ENCODE results near the gene GLT8D2.

The GLT8D2 gene

GRCh38 chr12:103997286-103997900 lies 52.6 kb downstream of the GLT8D2 start:
- no peak for DNase-seq

GRCh38 chr12:103996595-103996994 lies 53.4 kb downstream of the GLT8D2 start:
- no peak for DNase-seq

- no peak for DNase-seq
Observed at GRCh38 chr12:103994235-103994634, 55.8 kb downstream of the GLT8D2 start.

GRCh38 chr12:103986829-103987228 lies 63.2 kb downstream of the GLT8D2 start:
- DNase-seq = no peak

- no peak for DNase-seq
Observed at GRCh38 chr12:103978384-103978982, 71.5 kb downstream of the GLT8D2 start.

- no peak for DNase-seq
Observed at GRCh38 chr12:103975368-103975767, 74.6 kb downstream of the GLT8D2 start.

- DNase-seq = no peak
Observed at GRCh38 chr12:103973909-103974308, 76.1 kb downstream of the GLT8D2 start.

- DNase-seq = no peak
Observed at GRCh38 chr12:103969391-103969790, 80.6 kb downstream of the GLT8D2 start.

GRCh38 chr12:103966736-103967135 lies 83.3 kb downstream of the GLT8D2 start:
- DNase-seq = no peak

GRCh38 chr12:103965590-103966504 lies 84.1 kb downstream of the GLT8D2 start, which contains the start of gene TDG:
TSS of gene TDG (plus strand) at chr12:103965872. CDS start at chr12:103966038, 166 bp downstream.
- DNase-seq = peak; percentile 92

- no peak for DNase-seq
Observed at GRCh38 chr12:103965255-103965589, 84.8 kb downstream of the GLT8D2 start.

GRCh38 chr12:103964805-103965204 lies 85.2 kb downstream of the GLT8D2 start:
- no peak for DNase-seq

GRCh38 chr12:103962493-103962892 lies 87.5 kb downstream of the GLT8D2 start:
- no peak for DNase-seq

- no peak for DNase-seq
Observed at GRCh38 chr12:103960616-103961227, 89.3 kb downstream of the GLT8D2 start.

GRCh38 chr12:103958621-103959020 lies 91.4 kb downstream of the GLT8D2 start:
- DNase-seq = no peak

- no peak for DNase-seq
Observed at GRCh38 chr12:103957865-103958388, 92.1 kb downstream of the GLT8D2 start.

GRCh38 chr12:103956509-103957027 lies 93.4 kb downstream of the GLT8D2 start:
- DNase-seq = no peak

- DNase-seq = no peak
Observed at GRCh38 chr12:103955811-103956508, 94.0 kb downstream of the GLT8D2 start.

GRCh38 chr12:103952497-103952896 lies 97.5 kb downstream of the GLT8D2 start:
- no peak for DNase-seq

- DNase-seq = no peak
Observed at GRCh38 chr12:103948746-103949406, 101.1 kb downstream of the GLT8D2 start.

- DNase-seq = no peak
Observed at GRCh38 chr12:103947871-103948555, 102.0 kb downstream of the GLT8D2 start.
